GM03348 (cell line): ENCODE measurements around the gene PRKCZ.
A peak's percentile ranks its signal among the peaks of the same experiment; 100 is the strongest.

Source experiments
- DNase-seq: peaks from one replicate; pipeline ENCODE4 v3.0.0; 2012; ENCODE audit warnings: low spot score

The PRKCZ gene

GRCh38 chr1:2049718-2050431, at the start of gene PRKCZ:
Gene PRKCZ (plus strand): TSS chr1:2050411. CDS start chr1:2050631, 220 bp downstream.
- DNase-seq, result no peak

- no peak for DNase-seq
These were observed 49.8 kb upstream of the PRKCZ start for GRCh38 chr1:2000432-2000831.

- no peak for DNase-seq
These were observed 49.4 kb upstream of the PRKCZ start for GRCh38 chr1:2000850-2001249.

GRCh38 chr1:2001773-2002411, 48.3 kb upstream of the PRKCZ start:
- no peak for DNase-seq

GRCh38 chr1:2003541-2004131, 46.6 kb upstream of the PRKCZ start, which contains the start of gene CFAP74:
Gene CFAP74 (minus strand): TSS chr1:2003786. CDS start chr1:1990956, 12,830 bp downstream.
- DNase-seq, result peak; percentile 69

- no peak for DNase-seq
These were observed 45.4 kb upstream of the PRKCZ start for GRCh38 chr1:2004856-2005255.

GRCh38 chr1:2009101-2010053, 40.8 kb upstream of the PRKCZ start:
- DNase-seq, result no peak

- no peak for DNase-seq
These were observed 36.0 kb upstream of the PRKCZ start for GRCh38 chr1:2014181-2014580.

GRCh38 chr1:2014741-2015735, 35.2 kb upstream of the PRKCZ start:
- DNase-seq, result no peak

GRCh38 chr1:2016123-2016522, 34.1 kb upstream of the PRKCZ start:
- no peak for DNase-seq

- no peak for DNase-seq
These were observed 31.7 kb upstream of the PRKCZ start for GRCh38 chr1:2018217-2019171.

GRCh38 chr1:2019172-2019543, 31.1 kb upstream of the PRKCZ start, which contains the start of gene GABRD:
Gene GABRD (plus strand): TSS chr1:2019345. CDS start chr1:2019424, 79 bp downstream.
- peak; percentile 53 for DNase-seq

GRCh38 chr1:2019571-2020309, 30.5 kb upstream of the PRKCZ start:
- no peak for DNase-seq

GRCh38 chr1:2020310-2020655, 29.9 kb upstream of the PRKCZ start:
- DNase-seq, result no peak

- DNase-seq, result no peak
These were observed 28.7 kb upstream of the PRKCZ start for GRCh38 chr1:2021550-2021949.

- DNase-seq, result no peak
These were observed 28.0 kb upstream of the PRKCZ start for GRCh38 chr1:2022063-2022770.

- no peak for DNase-seq
These were observed 27.0 kb upstream of the PRKCZ start for GRCh38 chr1:2023187-2023586.

- no peak for DNase-seq
These were observed 25.8 kb upstream of the PRKCZ start for GRCh38 chr1:2024451-2024850.
